NT2/D1 (cell line): Measurements from ENCODE around the gene LSG1.
A peak's percentile ranks its signal among the peaks of the same experiment; 100 is the strongest.

Experiments used
- DNase-seq: peaks from one replicate; pipeline ENCODE4 v3.0.0-alpha.2; 2011; ENCODE audit warnings: low read depth, low spot score
- H3K27me3 ChIP-seq: 2 replicates; pipeline ENCODE4 v1.6.0; 2011; ENCODE audit warnings: mild to moderate bottlenecking; ENCODE audit not compliant: insufficient read length, insufficient read depth
- H3K36me3 ChIP-seq: 2 replicates; pipeline ENCODE4 v1.6.1; 2011; ENCODE audit warnings: mild to moderate bottlenecking, low read length, mixed read lengths; ENCODE audit not compliant: insufficient read depth, insufficient read length
- H3K4me1 ChIP-seq: 2 replicates; pipeline ENCODE4 v1.5.1; 2011; ENCODE audit not compliant: insufficient read depth, insufficient read length
- H3K4me3 ChIP-seq: 2 replicates; pipeline ENCODE4 v1.5.1; 2011; ENCODE audit warnings: low read depth; ENCODE audit not compliant: insufficient read length
- H3K9ac ChIP-seq: 2 replicates; pipeline ENCODE4 v1.6.0; 2011; ENCODE audit warnings: low read depth; ENCODE audit not compliant: insufficient read length
- H3K9me3 ChIP-seq: 2 replicates; pipeline ENCODE4 v1.5.1; 2011; ENCODE audit warnings: mild to moderate bottlenecking, low read length; ENCODE audit not compliant: insufficient read depth
- SUZ12 ChIP-seq: IDR thresholded peaks from 2 replicates; pipeline ENCODE4 v1.6.1; 2011; ENCODE audit not compliant: insufficient read length, insufficient read depth; ENCODE audit errors: extremely low read depth
- YY1 ChIP-seq: IDR thresholded peaks from 2 replicates; pipeline ENCODE4 v1.6.1; 2011; ENCODE audit not compliant: insufficient read length, insufficient read depth
- ZNF274 ChIP-seq: IDR thresholded peaks from 2 replicates; pipeline ENCODE4 v1.6.1; 2011; ENCODE audit warnings: mild to moderate bottlenecking, low read depth, low read length

LSG1 gene

GRCh38 chr3:194682189-194682693 lies 10.2 kb upstream of the LSG1 start:
- peaks cover 7% of the 10 kb centered on the region for H3K36me3 ChIP-seq
- no peak overlapping the region for H3K4me3 ChIP-seq
- peaks cover 5% of the 10 kb centered on the region for H3K27me3 ChIP-seq
- H3K4me1 ChIP-seq = peaks cover 8% of the 10 kb centered on the region
- no peak for TF ChIP-seq SUZ12
- DNase-seq = no peak
- H3K9ac ChIP-seq = no peak overlapping the region
- peaks cover 3% of the 10 kb centered on the region; the same call in 1 of the 2 replicates for H3K9me3 ChIP-seq

- Histone ChIP-seq H3K27me3 (peaks cover 5% of the 10 kb centered on the region), H3K4me3 (no peak overlapping the region), H3K9me3 (no peaks in the 10 kb centered on the region), H3K4me1 (peaks cover 3% of the 10 kb centered on the region), H3K9ac (no peak overlapping the region), H3K36me3 (no peaks in the 10 kb centered on the region)
- no peak for DNase-seq
- no peak for TF ChIP-seq ZNF274
These were observed 9.1 kb upstream of the LSG1 start for GRCh38 chr3:194680888-194681615.

DNA sequence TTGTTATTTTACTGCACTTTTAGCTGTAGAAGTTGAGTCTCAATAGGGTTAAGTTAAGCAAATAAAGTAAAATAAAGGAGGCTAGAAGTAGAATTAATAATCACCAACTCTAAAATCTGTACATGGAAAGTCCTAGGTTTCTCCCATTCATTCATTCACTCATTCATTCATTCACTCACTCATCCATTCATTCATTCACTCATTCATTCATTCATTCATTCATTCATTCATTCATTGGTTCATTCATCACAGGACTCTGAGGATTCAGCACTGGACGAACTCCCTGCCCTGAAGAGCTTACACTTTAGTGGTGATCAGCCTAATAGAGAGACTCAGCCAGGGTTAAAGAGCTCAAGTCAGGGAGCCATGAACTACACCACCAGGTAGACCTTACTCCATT lies 4.5 kb upstream of the LSG1 start:
- Histone ChIP-seq H3K9ac (no peak overlapping the region), H3K27me3 (peaks cover 7% of the 10 kb centered on the region), H3K36me3 (no peaks in the 10 kb centered on the region), H3K4me1 (no peaks in the 10 kb centered on the region), H3K4me3 (no peak overlapping the region), H3K9me3 (no peaks in the 10 kb centered on the region)
- TF ChIP-seq ZNF274 (no peak), SUZ12 (no peak), YY1 (no peak)
- no peak for DNase-seq

GRCh38 chr3:194675680-194676079 lies 3.7 kb upstream of the LSG1 start:
- no peak for DNase-seq
- H3K4me1 ChIP-seq = no peaks in the 10 kb centered on the region
- H3K9me3 ChIP-seq = no peaks in the 10 kb centered on the region
- no peak for TF ChIP-seq SUZ12
- TF ChIP-seq YY1 = no peak
- TF ChIP-seq ZNF274 = no peak
- peaks cover 2% of the 10 kb centered on the region for H3K36me3 ChIP-seq
- peaks cover 7% of the 10 kb centered on the region for H3K27me3 ChIP-seq
- no peak overlapping the region for H3K4me3 ChIP-seq
- no peak overlapping the region for H3K9ac ChIP-seq

DNA sequence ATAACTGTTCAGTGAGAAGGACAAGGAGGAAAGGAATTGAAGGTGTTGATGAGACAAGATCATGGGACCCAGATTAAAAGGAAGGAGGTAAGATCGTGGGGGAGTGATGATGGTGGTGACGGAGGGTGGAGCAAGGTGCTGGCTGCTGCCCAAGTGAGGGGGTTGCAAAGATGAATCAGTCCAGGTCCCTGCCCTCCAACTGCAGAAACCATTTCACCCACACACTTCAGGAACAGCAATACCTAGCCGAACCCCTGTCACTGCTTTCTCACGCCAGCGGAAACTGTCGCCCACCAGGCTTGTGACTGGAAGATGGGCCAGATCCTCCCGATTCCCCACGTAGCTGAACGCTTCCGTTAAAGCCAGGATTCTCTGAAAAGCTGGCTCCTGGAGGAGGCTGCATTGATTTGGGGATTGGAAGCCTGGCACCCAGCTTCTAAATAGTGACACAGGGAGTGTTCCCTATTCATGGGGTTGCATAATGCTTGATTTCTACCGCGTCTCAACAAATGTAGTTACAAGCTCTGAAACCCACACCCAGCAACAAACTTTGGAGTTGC lies 3.2 kb upstream of the LSG1 start:
- no peak for DNase-seq
- TF ChIP-seq SUZ12 (no peak), YY1 (no peak), ZNF274 (no peak)
- no peaks in the 10 kb centered on the region for H3K4me1 ChIP-seq
- H3K4me3 ChIP-seq = no peak overlapping the region
- peaks cover 7% of the 10 kb centered on the region for H3K27me3 ChIP-seq
- H3K36me3 ChIP-seq = peaks cover 8% of the 10 kb centered on the region
- H3K9ac ChIP-seq = no peak overlapping the region
- no peaks in the 10 kb centered on the region for H3K9me3 ChIP-seq

DNA sequence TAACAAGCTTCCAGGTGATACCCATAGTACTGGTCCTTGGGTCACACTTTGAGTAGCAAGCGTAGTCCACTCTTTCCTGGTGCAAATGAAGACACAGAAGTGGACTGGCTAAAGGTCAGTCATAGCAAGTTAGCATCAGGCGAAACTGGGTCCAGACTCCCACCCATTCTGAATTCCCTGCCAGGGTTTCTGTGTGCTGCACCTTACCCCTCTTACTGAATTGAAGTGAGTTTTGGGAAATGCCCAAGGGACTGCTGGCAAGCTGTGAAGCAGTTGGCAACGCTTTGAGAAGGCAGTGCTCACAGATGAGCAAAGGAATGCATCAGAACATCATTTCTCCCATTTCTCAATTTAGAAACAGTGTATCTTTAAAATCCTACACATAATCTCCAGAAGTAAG lies 1.8 kb upstream of the LSG1 start:
- Histone ChIP-seq H3K9ac (no peak overlapping the region), H3K36me3 (peaks cover 21% of the 10 kb centered on the region), H3K4me1 (no peaks in the 10 kb centered on the region), H3K27me3 (peaks cover 7% of the 10 kb centered on the region), H3K4me3 (no peak overlapping the region), H3K9me3 (no peaks in the 10 kb centered on the region)
- no peak for DNase-seq
- TF ChIP-seq SUZ12 (no peak), YY1 (no peak), ZNF274 (no peak)

GRCh38 chr3:194672876-194673275 lies 885 bp upstream of the LSG1 start:
- peak overlapping the region; percentile 91 for H3K9ac ChIP-seq
- peaks cover 30% of the 10 kb centered on the region for H3K36me3 ChIP-seq
- peak overlapping the region; percentile 82 for H3K4me3 ChIP-seq
- no peaks in the 10 kb centered on the region for H3K9me3 ChIP-seq
- peaks cover 7% of the 10 kb centered on the region for H3K27me3 ChIP-seq
- TF ChIP-seq SUZ12 (no peak), ZNF274 (no peak), YY1 (no peak)
- H3K4me1 ChIP-seq = no peaks in the 10 kb centered on the region
- no peak for DNase-seq
